ENCODE measurements around the gene ZNF511.
"Not testable (repeated sequence)": the region's sequence is repeated elsewhere in the genome, so short reads cannot be mapped to it uniquely, and the experiment has no call there.

ZNF511 gene

GRCh38 chr10:133316732-133317131 lies 8.0 kb downstream of the ZNF511 start:
- no peak for FAIRE-seq

- no peak for FAIRE-seq
Observed at GRCh38 chr10:133318494-133319127, 9.9 kb downstream of the ZNF511 start.

- not testable (repeated sequence) for FAIRE-seq
Observed at GRCh38 chr10:133320852-133321422, 12.2 kb downstream of the ZNF511 start.

GRCh38 chr10:133322064-133322709 lies 13.5 kb downstream of the ZNF511 start:
- FAIRE-seq = not testable (repeated sequence)

- no peak for FAIRE-seq
Observed at GRCh38 chr10:133324198-133324792, 15.6 kb downstream of the ZNF511 start.

- FAIRE-seq = no peak
Observed at GRCh38 chr10:133324857-133325260, 16.1 kb downstream of the ZNF511 start.

DNA sequence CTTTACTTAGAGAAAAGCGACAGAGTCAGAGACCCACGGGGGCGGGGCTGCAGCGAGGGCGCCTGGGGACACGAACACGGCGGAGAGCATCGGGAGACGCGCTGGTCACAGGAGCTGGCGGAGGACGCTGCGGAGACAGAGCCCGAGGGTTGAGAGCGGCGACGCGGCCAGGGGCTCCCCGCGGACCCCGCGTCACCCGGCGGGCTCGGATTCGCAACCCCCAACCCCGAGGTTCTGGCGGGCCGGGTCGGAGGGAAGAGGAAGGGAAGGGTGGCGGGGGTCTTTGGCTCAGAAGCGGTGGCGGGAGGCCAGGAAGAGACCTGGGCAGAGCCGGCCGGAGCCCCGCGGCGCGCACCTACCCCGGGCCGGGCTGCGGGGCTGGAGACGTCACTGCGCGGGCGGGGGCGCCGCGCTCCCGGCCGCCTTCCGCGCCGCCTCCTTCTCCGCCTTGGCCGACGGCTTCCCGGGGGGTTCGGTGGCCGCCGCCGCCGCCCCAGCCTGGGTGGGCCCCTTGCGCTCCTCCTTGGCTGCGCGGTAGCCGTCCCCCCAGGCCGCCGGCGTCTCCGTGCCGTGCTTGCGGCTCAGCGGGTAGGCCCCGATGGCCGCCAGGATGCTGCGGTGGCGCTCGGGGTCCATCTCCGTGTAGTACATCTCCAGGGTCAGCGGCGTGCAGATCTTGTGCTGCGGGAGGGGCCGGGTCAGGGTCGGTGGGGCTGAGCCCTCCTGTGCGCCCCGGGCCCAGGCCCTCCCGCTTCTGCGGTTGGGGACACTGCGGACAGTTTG lies 16.9 kb downstream of the ZNF511 start:
- FAIRE-seq = no peak

- no peak for FAIRE-seq
Observed at GRCh38 chr10:133326223-133326551, 17.5 kb downstream of the ZNF511 start.

GRCh38 chr10:133326745-133327650 lies 18.3 kb downstream of the ZNF511 start:
- FAIRE-seq = no peak

DNA sequence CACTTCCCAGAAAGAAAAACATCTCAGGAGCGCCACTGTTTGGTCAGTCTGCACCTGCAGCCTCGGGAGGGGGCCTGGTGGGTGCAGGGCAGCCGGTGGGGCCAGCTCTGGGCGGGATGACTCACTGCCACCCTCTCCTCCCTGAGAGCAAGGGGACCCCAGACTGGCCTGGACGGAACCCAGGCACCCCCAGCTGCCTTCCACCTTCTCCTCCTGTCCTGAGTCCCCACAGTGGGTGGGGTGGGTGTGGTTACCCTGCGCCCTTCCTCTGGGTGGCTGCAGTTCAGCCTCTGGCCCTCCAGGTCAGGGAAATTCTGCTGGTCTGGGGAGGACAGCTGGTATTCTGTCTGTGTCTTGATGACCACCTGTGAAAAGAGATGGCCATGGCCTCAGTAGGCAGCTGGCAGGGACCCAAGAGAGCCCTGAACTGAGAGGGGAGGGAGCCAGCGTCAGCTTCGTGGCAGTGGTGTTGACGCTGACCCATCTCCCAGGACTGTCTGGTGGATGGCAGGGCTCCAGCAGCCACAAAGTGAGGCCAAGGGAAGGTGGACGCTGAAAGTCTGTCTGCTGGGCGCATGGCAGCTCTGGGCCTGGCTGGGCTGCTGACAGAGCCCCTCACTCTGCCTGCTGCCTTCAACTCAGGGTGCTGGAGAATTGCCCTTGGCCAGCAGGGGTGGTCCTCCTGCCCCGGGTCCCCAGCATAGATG lies 19.1 kb downstream of the ZNF511 start:
- no peak for FAIRE-seq

- no peak for FAIRE-seq
Observed at GRCh38 chr10:133328358-133329343, 19.9 kb downstream of the ZNF511 start.

DNA sequence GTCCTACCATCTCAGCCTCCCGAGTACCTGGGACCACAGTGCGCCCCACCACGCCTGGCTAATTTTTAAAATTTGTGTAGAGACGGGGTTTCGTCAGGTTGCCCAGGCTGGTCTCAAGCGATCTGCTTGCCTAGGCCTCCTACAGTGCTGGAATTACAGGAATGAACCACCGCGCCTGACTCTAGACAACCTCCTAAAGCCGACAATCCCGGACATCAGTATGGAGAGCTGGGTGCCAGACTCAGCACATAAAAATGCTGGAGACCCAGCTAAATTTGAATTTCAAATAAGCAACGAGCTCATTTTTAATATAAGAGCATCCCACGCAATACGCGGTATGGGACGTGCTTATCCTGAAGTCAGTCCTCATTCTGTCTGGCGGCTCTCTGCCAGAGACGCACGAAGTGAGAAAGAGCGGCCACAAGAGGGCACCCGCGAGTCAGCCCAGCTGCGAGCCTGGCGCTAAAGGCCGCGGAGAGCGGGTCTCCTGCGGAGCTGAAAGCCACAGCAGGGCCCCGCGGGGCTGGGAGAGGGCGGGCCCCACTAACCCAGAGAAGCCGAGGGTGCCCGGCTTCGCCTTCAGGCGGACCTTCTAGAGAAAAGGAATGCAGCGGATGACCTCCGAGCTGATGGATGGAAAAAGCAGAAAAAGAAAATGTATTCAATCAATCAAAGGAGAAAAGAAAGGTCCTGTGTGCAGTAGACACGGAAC lies 20.9 kb downstream of the ZNF511 start:
- no peak for FAIRE-seq

DNA sequence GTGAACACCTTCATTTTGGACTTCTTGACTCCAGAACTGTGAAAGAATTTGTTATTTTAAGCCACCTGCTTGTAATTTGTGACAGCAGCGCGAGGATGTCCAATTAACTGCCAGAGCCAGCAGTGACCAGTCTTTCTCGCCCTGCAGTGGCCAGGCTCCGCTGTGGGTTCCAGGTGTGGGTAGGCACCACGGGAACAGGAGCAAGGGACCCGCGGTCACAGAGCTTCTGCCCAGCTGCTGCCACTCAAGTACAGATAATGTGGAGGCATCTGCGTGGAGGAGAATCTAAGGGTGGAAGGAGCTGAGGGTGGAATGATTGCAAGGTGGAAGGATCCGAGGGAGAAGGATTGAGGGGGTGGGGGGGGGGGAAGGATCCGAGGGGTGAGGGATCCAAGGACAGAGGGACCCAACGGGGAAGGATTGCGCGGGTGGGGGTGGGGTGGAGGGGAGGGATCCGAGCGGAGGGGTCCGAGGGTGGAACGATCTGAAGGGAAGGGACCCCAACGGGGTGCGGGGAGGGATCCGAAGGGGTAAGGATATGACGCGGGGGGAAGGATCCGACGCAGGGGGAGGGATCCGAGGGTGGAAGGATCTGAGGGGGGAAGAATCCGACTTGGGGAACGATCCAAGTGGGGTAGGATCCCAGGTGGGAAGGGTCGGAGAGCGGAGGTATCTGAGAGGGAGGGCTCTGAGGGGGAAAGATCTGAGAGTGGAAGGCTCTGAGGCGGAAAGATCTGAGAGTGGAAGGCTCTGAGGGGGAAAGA lies 24.4 kb downstream of the ZNF511 start:
- FAIRE-seq = no peak

DNA sequence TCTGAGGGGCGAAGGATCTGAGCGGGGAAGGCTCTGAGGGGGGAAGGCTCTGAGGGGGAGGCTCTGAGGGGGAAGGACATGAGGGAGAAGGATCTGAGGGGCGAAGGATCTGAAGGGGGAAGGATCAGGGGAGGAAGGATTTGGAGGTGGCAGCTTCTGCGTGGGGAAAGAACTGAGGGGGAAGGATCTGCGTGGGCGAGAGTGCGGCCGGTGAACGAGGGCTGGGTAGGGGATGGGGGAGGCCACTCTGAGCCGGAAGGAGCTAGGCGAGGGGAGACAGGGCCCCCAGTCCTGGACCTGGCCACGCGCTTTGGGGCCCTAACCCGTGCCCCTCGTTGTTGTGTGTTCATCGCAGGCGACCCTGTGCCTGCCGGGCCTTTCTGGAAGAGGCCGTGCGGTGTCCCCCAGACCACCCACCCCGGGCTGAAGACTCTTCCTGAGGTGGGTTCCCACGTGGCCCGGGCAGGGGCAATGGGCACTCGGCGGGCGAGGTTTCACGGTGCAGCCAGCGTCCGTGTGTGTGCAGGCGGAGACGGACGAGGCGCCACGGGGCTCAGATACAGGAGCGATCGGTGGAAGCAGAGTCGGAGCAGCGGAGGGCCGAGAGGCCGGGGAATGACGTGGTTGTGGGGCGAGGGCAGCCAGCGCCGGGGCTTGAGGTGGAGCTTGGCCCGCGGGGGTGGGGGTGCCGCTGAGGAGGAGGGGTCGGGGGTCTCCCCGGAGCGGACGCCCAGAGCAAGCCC lies 26.0 kb downstream of the ZNF511 start:
- no peak for FAIRE-seq

DNA sequence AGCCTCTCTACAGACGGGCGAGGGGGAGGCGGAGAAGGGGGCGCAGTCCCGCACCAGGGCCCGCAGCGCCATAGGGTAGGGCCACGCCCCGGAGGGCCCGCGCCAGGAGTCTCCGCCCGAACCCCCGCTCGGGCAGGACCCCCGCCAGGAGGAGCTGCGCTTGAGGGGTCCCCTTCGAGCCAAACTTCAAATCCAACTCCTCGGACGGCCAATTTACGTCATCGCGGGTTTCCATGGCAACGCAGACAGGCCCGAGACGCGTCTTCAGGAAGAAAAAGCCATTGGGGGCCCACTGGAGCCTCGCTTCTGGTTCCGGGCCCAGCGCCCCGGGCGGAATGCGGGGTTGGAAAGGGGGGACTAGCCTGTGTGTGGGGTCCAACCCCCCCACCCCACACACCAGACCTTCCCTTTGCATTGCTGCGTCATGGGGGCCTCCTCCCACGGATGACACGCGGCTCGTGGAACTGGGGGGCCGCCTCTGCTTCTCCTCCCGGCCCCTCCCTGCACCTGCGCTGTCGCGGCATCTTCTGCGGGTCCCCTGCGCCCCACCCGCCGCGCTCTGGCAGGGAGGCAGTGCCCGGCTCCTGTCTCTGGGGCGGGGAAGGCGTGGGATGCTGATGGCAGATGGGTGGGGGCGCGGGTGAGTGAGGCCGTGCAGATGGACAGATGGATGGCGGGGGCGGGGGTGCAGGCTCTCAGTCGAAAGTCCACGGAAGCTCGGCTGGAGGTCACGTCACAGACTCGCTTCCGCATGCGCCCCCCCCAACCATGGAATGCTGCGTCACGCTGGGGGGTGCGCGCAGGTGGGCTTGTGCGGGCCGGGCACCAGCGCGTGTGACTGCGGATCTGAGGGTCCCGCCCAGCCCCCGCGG lies 26.8 kb downstream of the ZNF511 start:
- no peak for FAIRE-seq

DNA sequence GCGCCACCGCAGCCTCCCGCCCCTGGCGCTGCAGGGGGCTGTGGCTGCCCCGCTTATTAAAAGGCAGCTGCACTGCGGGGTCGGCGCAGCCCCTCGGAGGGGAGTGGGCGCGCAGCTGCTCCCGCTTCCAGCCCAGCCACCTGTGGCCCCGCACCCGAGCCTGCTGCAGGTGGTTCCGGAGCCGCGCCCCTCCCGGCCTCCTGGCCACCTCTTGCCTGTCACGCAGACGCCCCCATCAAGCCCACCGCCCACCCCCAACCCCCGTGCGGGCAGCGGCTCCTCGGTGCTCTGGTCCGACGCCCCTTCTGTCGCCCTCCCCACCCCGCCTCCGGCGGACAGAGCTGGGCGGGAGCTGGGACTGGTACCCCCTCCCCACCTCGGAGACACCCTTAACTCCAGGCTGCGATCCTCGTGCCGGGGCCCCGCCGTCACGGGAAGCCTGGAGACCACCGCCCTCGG lies 27.4 kb downstream of the ZNF511 start:
- no peak for FAIRE-seq

Measured in islet of Langerhans (tissue), 1 donor.